A673 (cell line): Measurements from ENCODE around the gene FBXL2.

Experiments
- EZH2 ChIP-seq: fragments of 200-600 bp; sonication (generic); IDR thresholded peaks from 2 replicates; pipeline ENCODE4 v1.6.1; 2017; ENCODE audit warnings: borderline replicate concordance, low read depth, mild to moderate bottlenecking, mixed read lengths, antibody characterized with exemption, low read length; ENCODE audit not compliant: poor library complexity, severe bottlenecking
- TF ChIP-seq, protein P1 (sequence below): fragments of 300-800, 200-600 bp; sonication (generic); conservative IDR thresholded peaks from 2 replicates; pipeline ENCODE4 v1.5.1; 2017; ENCODE audit warnings: low read depth, mild to moderate bottlenecking, antibody characterized with exemption, low read length, moderate library complexity, mixed read lengths

DNA sequence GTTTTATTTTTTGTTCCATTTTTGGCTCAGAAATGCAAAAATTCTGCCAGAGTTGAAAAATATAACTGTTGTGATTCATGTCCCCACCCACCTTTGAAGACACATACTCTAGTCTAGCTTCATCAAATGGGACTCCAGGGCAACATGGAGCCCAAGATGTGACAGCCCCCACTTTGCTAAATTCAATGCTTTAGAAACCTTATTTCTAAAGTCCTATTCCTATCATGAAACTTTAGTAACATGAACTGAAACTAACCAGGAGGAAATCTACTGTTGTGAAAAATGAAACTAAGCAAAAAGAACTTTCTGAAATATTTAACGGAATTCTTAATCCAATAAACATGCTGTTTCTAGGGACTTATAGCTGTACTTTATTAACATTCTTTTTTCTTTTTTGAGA is 142.7 kb downstream of the FBXL2 start:
- TF ChIP-seq, protein P1, sequence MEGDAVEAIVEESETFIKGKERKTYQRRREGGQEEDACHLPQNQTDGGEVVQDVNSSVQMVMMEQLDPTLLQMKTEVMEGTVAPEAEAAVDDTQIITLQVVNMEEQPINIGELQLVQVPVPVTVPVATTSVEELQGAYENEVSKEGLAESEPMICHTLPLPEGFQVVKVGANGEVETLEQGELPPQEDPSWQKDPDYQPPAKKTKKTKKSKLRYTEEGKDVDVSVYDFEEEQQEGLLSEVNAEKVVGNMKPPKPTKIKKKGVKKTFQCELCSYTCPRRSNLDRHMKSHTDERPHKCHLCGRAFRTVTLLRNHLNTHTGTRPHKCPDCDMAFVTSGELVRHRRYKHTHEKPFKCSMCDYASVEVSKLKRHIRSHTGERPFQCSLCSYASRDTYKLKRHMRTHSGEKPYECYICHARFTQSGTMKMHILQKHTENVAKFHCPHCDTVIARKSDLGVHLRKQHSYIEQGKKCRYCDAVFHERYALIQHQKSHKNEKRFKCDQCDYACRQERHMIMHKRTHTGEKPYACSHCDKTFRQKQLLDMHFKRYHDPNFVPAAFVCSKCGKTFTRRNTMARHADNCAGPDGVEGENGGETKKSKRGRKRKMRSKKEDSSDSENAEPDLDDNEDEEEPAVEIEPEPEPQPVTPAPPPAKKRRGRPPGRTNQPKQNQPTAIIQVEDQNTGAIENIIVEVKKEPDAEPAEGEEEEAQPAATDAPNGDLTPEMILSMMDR, result no peak
- TF ChIP-seq EZH2, result no peak
